Stomach (tissue), 4 donors: ENCODE results near the gene PPM1E.

Experiments used
- EP300 ChIP-seq: sonication (generic); formaldehyde crosslinking; IDR thresholded peaks from one replicate; pipeline ENCODE4 v1.6.1; 2017; ENCODE audit warnings: antibody characterized with exemption
- POLR2A ChIP-seq, 4 donors: fragments of 450-650 bp; IDR thresholded peaks; one replicate each; pipeline ENCODE4 v1.6.1; 2016; ENCODE audit warnings: antibody characterized with exemption in 4 of 4, control low read depth in 2 of 4, mild to moderate bottlenecking in 1 of 4, moderate library complexity in 1 of 4
- POLR2AphosphoS5 ChIP-seq, 3 donors: sonication (generic); formaldehyde crosslinking; IDR thresholded peaks; one replicate each; pipeline ENCODE4 v1.6.1; 2016; ENCODE audit warnings: antibody characterized with exemption in 3 of 3
- TF ChIP-seq, protein P1 (sequence below), 7 experiments: fragments of 450-650 bp in 4 of 7; fragments of 200-600 bp in 3 of 7; sonication (generic) in 3 of 7; IDR thresholded peaks; one replicate each; pipeline ENCODE4 v1.5.1; 2016 to 2019; ENCODE audit warnings: antibody characterized with exemption in 7 of 7, control low read depth in 2 of 7, mild to moderate bottlenecking in 1 of 7

DNA sequence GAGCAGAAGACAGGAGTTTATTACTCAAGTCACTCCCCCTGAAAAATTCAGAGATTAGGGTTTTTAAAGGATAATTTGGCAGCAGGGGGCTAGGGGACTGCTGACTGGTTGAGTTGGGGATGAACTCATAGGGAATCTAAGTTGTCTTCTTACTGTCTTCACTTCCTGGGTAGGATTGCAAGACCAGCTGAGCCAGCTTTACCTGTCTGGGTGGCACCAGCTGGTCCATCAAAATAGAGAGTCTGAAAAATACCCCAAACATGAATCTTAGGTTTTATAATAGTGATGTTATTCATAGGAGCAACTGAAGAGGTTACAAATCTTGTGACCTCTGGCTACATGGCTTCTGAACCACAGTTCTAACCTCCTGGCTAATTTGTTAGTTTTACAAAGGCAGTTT is 157.9 kb downstream of the PPM1E start:
- TF ChIP-seq, protein P1, sequence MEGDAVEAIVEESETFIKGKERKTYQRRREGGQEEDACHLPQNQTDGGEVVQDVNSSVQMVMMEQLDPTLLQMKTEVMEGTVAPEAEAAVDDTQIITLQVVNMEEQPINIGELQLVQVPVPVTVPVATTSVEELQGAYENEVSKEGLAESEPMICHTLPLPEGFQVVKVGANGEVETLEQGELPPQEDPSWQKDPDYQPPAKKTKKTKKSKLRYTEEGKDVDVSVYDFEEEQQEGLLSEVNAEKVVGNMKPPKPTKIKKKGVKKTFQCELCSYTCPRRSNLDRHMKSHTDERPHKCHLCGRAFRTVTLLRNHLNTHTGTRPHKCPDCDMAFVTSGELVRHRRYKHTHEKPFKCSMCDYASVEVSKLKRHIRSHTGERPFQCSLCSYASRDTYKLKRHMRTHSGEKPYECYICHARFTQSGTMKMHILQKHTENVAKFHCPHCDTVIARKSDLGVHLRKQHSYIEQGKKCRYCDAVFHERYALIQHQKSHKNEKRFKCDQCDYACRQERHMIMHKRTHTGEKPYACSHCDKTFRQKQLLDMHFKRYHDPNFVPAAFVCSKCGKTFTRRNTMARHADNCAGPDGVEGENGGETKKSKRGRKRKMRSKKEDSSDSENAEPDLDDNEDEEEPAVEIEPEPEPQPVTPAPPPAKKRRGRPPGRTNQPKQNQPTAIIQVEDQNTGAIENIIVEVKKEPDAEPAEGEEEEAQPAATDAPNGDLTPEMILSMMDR (IDR thresholded peaks at IDR 0.05): no peak
- TF ChIP-seq POLR2AphosphoS5 (IDR thresholded peaks at IDR 0.05): no peak
- no peak for TF ChIP-seq EP300
- TF ChIP-seq POLR2A (IDR thresholded peaks at IDR 0.05): no peak
